Chondrocyte (in vitro differentiated cells): ENCODE data around the gene NHEJ1. TPM values are rescaled to one million over a fixed set of nuclear protein-coding genes. Genes with fewer than 3 reads are reported as not detected.

Experiments used
- DNase-seq: peaks from one replicate; pipeline ENCODE4 v3.0.0; 2021; ENCODE audit warnings: mixed read lengths, low spot score
- H3K27ac Mint-ChIP-seq: one replicate; pipeline ENCODE4 v1.8.0; 2021; ENCODE audit warnings: mild to moderate bottlenecking, moderate library complexity, mixed read lengths; ENCODE audit not compliant: unreplicated experiment
- H3K27me3 Mint-ChIP-seq: 2 replicates; pipeline ENCODE4 v1.8.0; 2021; ENCODE audit warnings: low read depth, mixed read lengths
- H3K36me3 Mint-ChIP-seq: 2 replicates; pipeline ENCODE4 v1.8.0; 2021; ENCODE audit warnings: low read depth, mixed read lengths
- H3K4me1 Mint-ChIP-seq: 2 replicates; pipeline ENCODE4 v1.8.0; 2021; ENCODE audit warnings: low read depth, mild to moderate bottlenecking, mixed read lengths
- H3K4me3 Mint-ChIP-seq: one replicate; pipeline ENCODE4 v1.8.0; 2021; ENCODE audit warnings: mild to moderate bottlenecking, moderate library complexity, mixed read lengths; ENCODE audit not compliant: unreplicated experiment
- H3K9me3 Mint-ChIP-seq: 2 replicates; pipeline ENCODE4 v1.8.0; 2021; ENCODE audit warnings: low read depth, mixed read lengths
- total RNA-seq: library from RNA; stranded (reverse); gene quantifications from 3 replicates; pipeline ENCODE4 v1.2.1, GENCODE V29; 2021
- TF ChIP-seq, protein P1 (sequence below): fragments of 200-600 bp; sonication (generic); IDR thresholded peaks from 2 replicates; pipeline ENCODE4 v1.5.0; 2021; ENCODE audit warnings: antibody characterized with exemption, mild to moderate bottlenecking, moderate library complexity

NHEJ1 gene
- total RNA-seq, 1 donor from 2014 or later, result 13.3 TPM

DNA sequence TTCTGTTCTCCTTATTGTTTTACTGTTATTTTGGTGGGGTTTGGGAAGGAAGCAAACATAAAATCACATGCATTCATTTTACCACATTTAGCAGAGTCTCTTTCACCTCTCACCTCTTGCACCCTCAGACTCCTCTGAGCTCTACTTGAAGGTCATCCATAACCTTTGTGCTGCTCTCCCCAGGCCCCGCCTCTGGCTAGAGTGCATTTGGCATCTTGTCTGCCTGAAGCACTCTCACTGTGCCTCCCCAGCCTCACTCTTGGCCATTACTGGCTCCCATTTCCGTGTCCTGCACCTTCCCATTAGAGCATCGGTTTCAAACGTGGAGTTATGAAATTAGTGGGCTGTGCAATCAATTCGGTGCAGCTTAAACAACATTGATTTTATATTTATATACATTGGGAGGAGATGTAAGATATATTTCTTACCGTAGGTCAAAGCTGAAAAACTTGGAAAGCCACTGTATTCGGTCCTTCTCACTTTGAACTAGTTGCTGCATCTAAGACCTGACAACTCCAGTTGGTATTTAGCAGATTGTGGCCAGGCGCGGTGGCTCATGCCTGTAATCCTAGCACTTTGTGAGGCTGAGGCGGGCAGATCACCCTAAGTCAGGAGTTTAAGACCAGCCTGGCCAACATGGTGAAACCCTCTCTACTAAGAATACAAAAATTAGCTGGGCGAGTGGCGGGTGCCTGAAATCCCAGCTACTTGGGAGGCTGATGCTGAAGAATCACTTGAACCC is 39.0 kb upstream of the NHEJ1 start:
- peaks cover 1% of the 10 kb centered on the region for H3K36me3 Mint-ChIP-seq
- TF ChIP-seq, protein P1, sequence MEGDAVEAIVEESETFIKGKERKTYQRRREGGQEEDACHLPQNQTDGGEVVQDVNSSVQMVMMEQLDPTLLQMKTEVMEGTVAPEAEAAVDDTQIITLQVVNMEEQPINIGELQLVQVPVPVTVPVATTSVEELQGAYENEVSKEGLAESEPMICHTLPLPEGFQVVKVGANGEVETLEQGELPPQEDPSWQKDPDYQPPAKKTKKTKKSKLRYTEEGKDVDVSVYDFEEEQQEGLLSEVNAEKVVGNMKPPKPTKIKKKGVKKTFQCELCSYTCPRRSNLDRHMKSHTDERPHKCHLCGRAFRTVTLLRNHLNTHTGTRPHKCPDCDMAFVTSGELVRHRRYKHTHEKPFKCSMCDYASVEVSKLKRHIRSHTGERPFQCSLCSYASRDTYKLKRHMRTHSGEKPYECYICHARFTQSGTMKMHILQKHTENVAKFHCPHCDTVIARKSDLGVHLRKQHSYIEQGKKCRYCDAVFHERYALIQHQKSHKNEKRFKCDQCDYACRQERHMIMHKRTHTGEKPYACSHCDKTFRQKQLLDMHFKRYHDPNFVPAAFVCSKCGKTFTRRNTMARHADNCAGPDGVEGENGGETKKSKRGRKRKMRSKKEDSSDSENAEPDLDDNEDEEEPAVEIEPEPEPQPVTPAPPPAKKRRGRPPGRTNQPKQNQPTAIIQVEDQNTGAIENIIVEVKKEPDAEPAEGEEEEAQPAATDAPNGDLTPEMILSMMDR, result no peak
- H3K4me3 Mint-ChIP-seq, result no peak overlapping the region
- no peaks in the 10 kb centered on the region for H3K4me1 Mint-ChIP-seq
- peaks cover 9% of the 10 kb centered on the region for H3K27me3 Mint-ChIP-seq
- DNase-seq, result no peak
- H3K9me3 Mint-ChIP-seq, result peaks cover 2% of the 10 kb centered on the region
- no peak overlapping the region for H3K27ac Mint-ChIP-seq

- Mint-ChIP-seq H3K9me3 (no peaks in the 10 kb centered on the region), H3K36me3 (no peaks in the 10 kb centered on the region), H3K27ac (no peak overlapping the region), H3K4me1 (no peaks in the 10 kb centered on the region), H3K27me3 (peaks cover 9% of the 10 kb centered on the region), H3K4me3 (no peak overlapping the region)
- TF ChIP-seq, protein P1, result no peak
- DNase-seq, result no peak
Observed at GRCh38 chr2:219198974-219199373, 38.4 kb upstream of the NHEJ1 start.

GRCh38 chr2:219197388-219197787 is 36.8 kb upstream of the NHEJ1 start:
- Mint-ChIP-seq H3K27me3 (peaks cover 9% of the 10 kb centered on the region), H3K36me3 (no peaks in the 10 kb centered on the region), H3K9me3 (no peaks in the 10 kb centered on the region), H3K4me3 (no peak overlapping the region), H3K4me1 (no peaks in the 10 kb centered on the region), H3K27ac (no peak overlapping the region)
- DNase-seq, result no peak
- TF ChIP-seq, protein P1, result no peak

DNA sequence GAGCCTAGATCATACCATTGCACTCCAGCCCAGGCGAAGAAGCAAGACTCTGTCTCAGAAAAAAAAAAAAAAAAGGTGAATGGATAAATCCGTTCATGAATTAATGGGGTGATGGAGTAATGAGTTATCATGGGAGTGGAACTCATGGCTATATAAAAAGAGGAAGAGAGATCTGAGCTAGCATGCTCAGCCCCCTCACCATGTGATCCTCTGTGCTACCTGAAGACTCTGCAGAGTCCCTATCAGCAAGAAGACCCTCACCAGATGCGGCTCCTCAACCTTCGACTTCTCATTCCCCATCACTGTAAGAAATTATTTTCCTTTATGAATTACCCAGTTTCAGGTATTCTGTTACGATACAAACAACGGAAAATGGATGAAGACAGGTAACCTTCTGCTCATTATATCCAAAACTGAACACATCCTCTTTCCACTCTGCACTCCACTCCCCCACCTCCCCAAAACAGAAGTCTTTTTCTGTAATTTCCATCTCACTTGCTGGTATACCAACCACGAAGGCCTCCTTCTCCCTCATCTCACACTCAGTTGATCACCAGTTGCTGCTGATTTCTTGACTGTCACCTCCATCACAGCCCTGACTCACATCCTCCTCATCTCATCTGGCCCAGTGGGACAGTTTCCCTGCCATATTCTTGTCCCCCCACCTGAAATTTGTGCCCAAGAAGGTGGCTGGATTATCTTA is 26.3 kb upstream of the NHEJ1 start:
- no peak overlapping the region for H3K4me3 Mint-ChIP-seq
- H3K4me1 Mint-ChIP-seq, result no peaks in the 10 kb centered on the region
- no peaks in the 10 kb centered on the region for H3K9me3 Mint-ChIP-seq
- H3K36me3 Mint-ChIP-seq, result peaks cover 17% of the 10 kb centered on the region
- H3K27ac Mint-ChIP-seq, result no peak overlapping the region
- no peaks in the 10 kb centered on the region for H3K27me3 Mint-ChIP-seq
- no peak for DNase-seq
- TF ChIP-seq, protein P1, result no peak

- Mint-ChIP-seq H3K9me3 (no peaks in the 10 kb centered on the region), H3K27me3 (no peaks in the 10 kb centered on the region), H3K27ac (no peak overlapping the region), H3K36me3 (peaks cover 31% of the 10 kb centered on the region), H3K4me1 (peaks cover 7% of the 10 kb centered on the region), H3K4me3 (no peak overlapping the region)
- DNase-seq, result no peak
- TF ChIP-seq, protein P1, result no peak
Observed at GRCh38 chr2:219184121-219184520, 23.5 kb upstream of the NHEJ1 start.
